Upper lobe of right lung (tissue), 1 donor: Measurements from ENCODE around the gene MR1. TPM values are rescaled to one million over a fixed set of nuclear protein-coding genes. Genes with fewer than 3 reads are reported as not detected.

Experiments used
- ATAC-seq: fragments of 200-7000 bp; cut with Tn5 transposase; one replicate; pipeline ENCODE4 v1.9.1; 2020; ENCODE audit warnings: mild to moderate bottlenecking, moderate library complexity
- DNase-seq: peaks from one replicate; pipeline ENCODE4 v3.0.0-alpha.2; 2020
- H3K27ac ChIP-seq: fragments of 200-600 bp; one replicate; pipeline ENCODE4 v1.8.0; 2022
- H3K27me3 ChIP-seq: fragments of 200-600 bp; one replicate; pipeline ENCODE4 v1.8.0; 2022; ENCODE audit warnings: mild to moderate bottlenecking
- H3K36me3 ChIP-seq: fragments of 200-600 bp; one replicate; pipeline ENCODE4 v1.8.0; 2022
- H3K4me1 ChIP-seq: fragments of 200-600 bp; one replicate; pipeline ENCODE4 v1.8.0; 2022
- H3K4me3 ChIP-seq: fragments of 200-600 bp; one replicate; pipeline ENCODE4 v1.8.0; 2022; ENCODE audit warnings: mild to moderate bottlenecking
- H3K9me3 ChIP-seq: fragments of 200-600 bp; one replicate; pipeline ENCODE4 v1.8.0; 2022
- intact Hi-C: fragments of 100-400 bp; cut with DNase I; formaldehyde crosslinking; loops from one replicate; pipeline ENCODE4 v1.11.0; 2022
- total RNA-seq: library from RNA; stranded (reverse); fragmentation: NEBNext Ultra II Directional; extraction: Animal tissue kit (Norgen Biotek cat#: 25700); gene quantifications from one replicate; pipeline ENCODE4 v1.2.1, GENCODE V29; 2021
- TF ChIP-seq, protein P1 (sequence below): fragments of 200-600 bp; IDR thresholded peaks from one replicate; pipeline ENCODE4 v1.8.0; 2022; ENCODE audit warnings: antibody characterized with exemption
- donor health status: DM: no; HTN: yes; CAD: no; lungs with severe emphysema.

MR1 gene
- total RNA-seq, 1 donor from 2014 or later = 45.0 TPM

DNA sequence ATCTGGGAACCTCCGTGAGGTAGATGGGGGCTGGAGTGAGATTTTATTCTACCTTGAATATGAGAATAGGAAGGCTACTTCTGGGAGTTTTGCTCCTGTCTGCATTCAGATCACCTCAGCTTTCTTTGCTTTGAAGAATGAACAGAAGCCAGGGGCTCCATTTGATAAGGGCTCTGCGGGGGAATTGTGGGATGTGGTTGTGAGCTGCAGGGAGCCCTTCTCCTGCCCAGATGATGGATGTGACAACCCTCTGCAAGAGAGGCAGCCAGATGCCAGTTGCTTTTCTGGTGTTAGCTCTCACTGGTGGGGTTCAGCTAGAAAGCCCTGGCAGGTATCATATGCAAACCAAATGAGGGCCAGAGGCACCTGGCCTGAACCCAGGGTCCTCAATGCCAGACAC, 76.2 kb downstream of the MR1 start:
- Histone ChIP-seq H3K4me3 (no peak overlapping the region), H3K27ac (no peak overlapping the region), H3K27me3 (no peaks in the 10 kb centered on the region), H3K36me3 (no peaks in the 10 kb centered on the region), H3K9me3 (no peaks in the 10 kb centered on the region), H3K4me1 (peaks cover 39% of the 10 kb centered on the region)
- TF ChIP-seq, protein P1, sequence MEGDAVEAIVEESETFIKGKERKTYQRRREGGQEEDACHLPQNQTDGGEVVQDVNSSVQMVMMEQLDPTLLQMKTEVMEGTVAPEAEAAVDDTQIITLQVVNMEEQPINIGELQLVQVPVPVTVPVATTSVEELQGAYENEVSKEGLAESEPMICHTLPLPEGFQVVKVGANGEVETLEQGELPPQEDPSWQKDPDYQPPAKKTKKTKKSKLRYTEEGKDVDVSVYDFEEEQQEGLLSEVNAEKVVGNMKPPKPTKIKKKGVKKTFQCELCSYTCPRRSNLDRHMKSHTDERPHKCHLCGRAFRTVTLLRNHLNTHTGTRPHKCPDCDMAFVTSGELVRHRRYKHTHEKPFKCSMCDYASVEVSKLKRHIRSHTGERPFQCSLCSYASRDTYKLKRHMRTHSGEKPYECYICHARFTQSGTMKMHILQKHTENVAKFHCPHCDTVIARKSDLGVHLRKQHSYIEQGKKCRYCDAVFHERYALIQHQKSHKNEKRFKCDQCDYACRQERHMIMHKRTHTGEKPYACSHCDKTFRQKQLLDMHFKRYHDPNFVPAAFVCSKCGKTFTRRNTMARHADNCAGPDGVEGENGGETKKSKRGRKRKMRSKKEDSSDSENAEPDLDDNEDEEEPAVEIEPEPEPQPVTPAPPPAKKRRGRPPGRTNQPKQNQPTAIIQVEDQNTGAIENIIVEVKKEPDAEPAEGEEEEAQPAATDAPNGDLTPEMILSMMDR = no peak
- intact Hi-C loops = no loop called here
- ATAC-seq (no peak), DNase-seq (no peak)

Other genes starting within 250 kb of the MR1 start
- gene KIAA1614, start 121.1 kb upstream of the MR1 start, total RNA-seq = 5.5 TPM
- 32.6 TPM for gene STX6, start 11.1 kb upstream of the MR1 start, total RNA-seq
- gene IER5, start 54.7 kb downstream of the MR1 start, total RNA-seq = 32.0 TPM